Muscle layer of colon (tissue), 2 donors: ENCODE measurements around the gene SRCIN1.
"Not testable (repeated sequence)": the region's sequence is repeated elsewhere in the genome, so short reads cannot be mapped to it uniquely, and the experiment has no call there.

Experiments
- H3K27ac ChIP-seq: one replicate; pipeline ENCODE4 v1.7.0; 2013; ENCODE audit warnings: low read depth, mild to moderate bottlenecking, low read length, moderate library complexity
- H3K27me3 ChIP-seq, 2 donors: one replicate each; pipeline ENCODE4 v1.7.0; 2013; ENCODE audit warnings: low read length in 2 of 2, mild to moderate bottlenecking in 2 of 2; ENCODE audit not compliant: insufficient read depth in 2 of 2, control insufficient read depth in 1 of 2
- H3K36me3 ChIP-seq: one replicate; pipeline ENCODE4 v1.7.0; 2013; ENCODE audit warnings: mild to moderate bottlenecking, low read length; ENCODE audit not compliant: insufficient read depth
- H3K4me1 ChIP-seq: one replicate; pipeline ENCODE4 v1.7.0; 2013; ENCODE audit warnings: mild to moderate bottlenecking, low read length; ENCODE audit not compliant: insufficient read depth
- H3K4me3 ChIP-seq, 2 donors: one replicate each; pipeline ENCODE4 v1.7.0; 2013; ENCODE audit warnings: low read length in 2 of 2, low read depth in 1 of 2, mild to moderate bottlenecking in 1 of 2, moderate library complexity in 1 of 2
- H3K9ac ChIP-seq: one replicate; pipeline ENCODE4 v1.7.0; 2013; ENCODE audit warnings: low read length
- H3K9me3 ChIP-seq: one replicate; pipeline ENCODE4 v1.7.0; 2013; ENCODE audit warnings: mild to moderate bottlenecking, low read length
- donor health status: abdominal sarcoma.
- donor health status: Adenocarcinoma of cecum.

SRCIN1 gene

DNA sequence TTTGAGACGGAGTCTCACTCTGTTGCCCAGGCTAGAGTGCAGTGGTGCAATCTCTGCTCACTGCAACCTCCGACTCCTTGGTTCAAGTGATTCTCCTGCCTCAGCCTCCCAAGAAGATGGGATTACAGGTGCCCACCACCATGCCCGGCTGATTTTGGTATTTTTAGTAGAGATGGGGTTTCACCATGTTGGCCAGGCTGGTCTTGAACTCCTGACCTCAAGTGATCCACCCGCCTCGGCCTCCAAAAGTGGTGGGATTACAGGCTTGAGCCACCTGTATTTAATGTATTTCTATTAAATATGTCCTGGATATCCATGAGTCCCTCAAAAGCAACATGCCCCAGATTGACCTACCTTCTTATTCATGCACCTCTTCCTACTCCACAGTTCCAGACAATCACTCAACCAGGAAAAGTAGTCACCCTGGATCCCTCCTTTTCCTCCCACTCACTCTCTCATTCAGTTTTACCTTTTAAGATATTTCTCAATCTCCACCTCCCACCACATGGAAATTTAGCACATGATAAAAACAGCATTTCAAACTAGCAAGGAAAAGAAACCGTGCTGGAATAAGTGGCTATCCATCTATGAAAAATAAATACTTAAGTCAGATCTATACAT lies 21.0 kb upstream of the SRCIN1 start:
- H3K9ac ChIP-seq, H3K36me3 ChIP-seq, H3K27me3 ChIP-seq, H3K4me1 ChIP-seq, H3K9me3 ChIP-seq, H3K4me3 ChIP-seq, H3K27ac ChIP-seq: not testable (repeated sequence)

GRCh38 chr17:38625482-38625881 lies 19.7 kb upstream of the SRCIN1 start:
- no peaks in the 10 kb centered on the region for H3K9me3 ChIP-seq
- no peaks in the 10 kb centered on the region for H3K36me3 ChIP-seq
- H3K9ac ChIP-seq = no peak overlapping the region
- H3K4me3 ChIP-seq = no peak overlapping the region
- no peak overlapping the region for H3K27ac ChIP-seq
- no peaks in the 10 kb centered on the region for H3K4me1 ChIP-seq
- no peaks in the 10 kb centered on the region for H3K27me3 ChIP-seq

- not testable (repeated sequence) for H3K36me3 ChIP-seq, H3K27ac ChIP-seq, H3K27me3 ChIP-seq, H3K4me3 ChIP-seq, H3K9ac ChIP-seq, H3K4me1 ChIP-seq, H3K9me3 ChIP-seq
Measured at GRCh38 chr17:38624782-38625355, 19.1 kb upstream of the SRCIN1 start.

- no peaks in the 10 kb centered on the region for H3K9me3 ChIP-seq
- H3K4me1 ChIP-seq = no peaks in the 10 kb centered on the region
- H3K27ac ChIP-seq = no peak overlapping the region
- no peaks in the 10 kb centered on the region for H3K27me3 ChIP-seq
- no peak overlapping the region for H3K4me3 ChIP-seq
- no peak overlapping the region for H3K9ac ChIP-seq
- H3K36me3 ChIP-seq = no peaks in the 10 kb centered on the region
Measured at GRCh38 chr17:38621538-38621937, 15.8 kb upstream of the SRCIN1 start.

GRCh38 chr17:38620551-38621277 lies 15.0 kb upstream of the SRCIN1 start:
- Histone ChIP-seq H3K27me3 (no peaks in the 10 kb centered on the region), H3K4me3 (no peak overlapping the region), H3K36me3 (no peaks in the 10 kb centered on the region), H3K27ac (no peak overlapping the region), H3K9me3 (no peaks in the 10 kb centered on the region), H3K9ac (no peak overlapping the region), H3K4me1 (no peaks in the 10 kb centered on the region)

- H3K27me3 ChIP-seq = no peaks in the 10 kb centered on the region
- H3K9me3 ChIP-seq = no peaks in the 10 kb centered on the region
Measured at GRCh38 chr17:38619937-38620550, 14.3 kb upstream of the SRCIN1 start.

GRCh38 chr17:38619451-38619795 lies 13.7 kb upstream of the SRCIN1 start:
- Histone ChIP-seq H3K9me3 (no peaks in the 10 kb centered on the region), H3K4me3 (no peak overlapping the region), H3K27me3 (no peaks in the 10 kb centered on the region), H3K4me1 (no peaks in the 10 kb centered on the region), H3K27ac (no peak overlapping the region), H3K9ac (no peak overlapping the region), H3K36me3 (no peaks in the 10 kb centered on the region)

More at GRCh38 chr17:38619937-38620550, 14.3 kb upstream of the SRCIN1 start:
- Histone ChIP-seq H3K4me3 (no peak overlapping the region), H3K36me3 (no peaks in the 10 kb centered on the region), H3K27ac (no peak overlapping the region), H3K4me1 (no peaks in the 10 kb centered on the region), H3K9ac (no peak overlapping the region)

DNA sequence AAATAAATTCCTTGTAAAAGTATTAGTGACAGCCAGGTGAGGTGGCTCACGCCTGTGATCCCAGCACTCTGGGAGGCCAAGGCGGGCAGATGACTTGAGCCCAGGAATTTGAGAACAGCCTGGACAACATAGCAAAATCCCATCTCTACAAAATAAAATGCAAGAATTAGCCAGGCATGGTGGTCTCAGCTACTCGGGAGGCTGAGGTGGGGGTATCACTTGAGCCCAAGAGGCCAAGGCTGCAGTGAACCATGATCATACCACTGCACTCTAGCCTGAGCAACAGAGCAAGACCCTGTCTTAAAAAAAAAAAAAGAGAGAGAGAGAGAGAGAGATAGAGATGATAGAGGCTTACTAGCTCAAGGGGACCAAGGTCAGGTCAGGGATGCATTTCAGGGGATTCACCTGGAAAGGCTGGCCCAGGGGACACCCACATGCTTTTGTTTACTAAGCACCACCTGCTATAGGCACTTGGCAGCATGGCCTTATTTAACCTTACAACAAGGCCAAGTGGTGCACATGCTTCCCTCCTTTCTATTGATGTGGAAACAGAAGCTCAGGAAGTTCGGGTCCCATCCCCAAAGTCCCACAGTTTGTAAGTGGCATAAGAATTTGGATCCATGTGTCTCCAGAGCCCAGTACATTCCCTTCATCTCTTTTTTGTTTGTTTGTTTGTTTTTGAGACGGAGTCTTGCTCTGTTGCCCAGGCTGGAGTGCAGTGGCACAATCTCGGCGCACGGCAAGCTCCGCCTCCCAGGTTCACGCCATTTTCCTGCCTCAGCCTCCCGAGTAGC lies 12.4 kb upstream of the SRCIN1 start:
- Histone ChIP-seq H3K9me3 (no peaks in the 10 kb centered on the region), H3K4me1 (no peaks in the 10 kb centered on the region), H3K9ac (no peak overlapping the region), H3K27ac (no peak overlapping the region), H3K27me3 (no peaks in the 10 kb centered on the region), H3K4me3 (no peak overlapping the region), H3K36me3 (no peaks in the 10 kb centered on the region)

DNA sequence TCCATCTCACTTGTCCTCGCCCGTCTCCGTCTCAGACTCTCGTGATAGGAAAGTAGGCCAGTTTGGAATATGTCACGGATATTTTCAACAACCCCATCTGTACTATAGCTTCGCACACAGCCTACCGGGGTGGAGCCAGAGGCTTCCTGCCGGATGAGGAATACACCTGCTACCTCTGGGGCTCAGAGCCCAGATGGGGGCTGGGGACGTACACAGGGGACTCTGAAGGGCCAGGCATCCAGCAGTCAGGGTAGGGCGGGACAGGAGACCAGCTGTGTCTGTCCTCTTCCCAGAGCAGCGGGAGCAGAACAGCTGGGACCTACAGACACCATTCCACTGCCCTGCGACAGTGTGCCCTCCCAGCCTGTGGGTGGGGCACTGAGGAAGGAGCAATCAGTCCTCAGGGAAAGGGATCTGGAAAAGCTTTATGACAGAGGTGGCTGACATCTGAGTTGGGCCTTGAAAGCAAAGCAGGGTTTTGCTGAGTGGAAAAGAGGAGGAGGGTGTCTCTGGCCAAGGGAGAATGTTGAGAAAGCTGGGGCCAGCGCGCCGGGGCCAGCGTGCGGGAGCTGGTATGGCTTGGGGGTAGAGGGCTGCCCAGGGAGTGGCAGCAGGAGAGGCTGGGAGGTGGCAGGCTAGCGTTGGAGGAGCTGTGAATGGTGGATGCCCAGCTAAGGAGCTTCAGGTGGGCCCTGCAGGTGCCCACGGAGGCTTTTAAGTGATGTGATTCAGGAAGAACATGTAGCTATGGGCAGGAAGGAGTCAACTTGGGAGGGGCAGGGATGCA lies 11.5 kb upstream of the SRCIN1 start:
- Histone ChIP-seq H3K4me1 (no peaks in the 10 kb centered on the region), H3K36me3 (no peaks in the 10 kb centered on the region), H3K27ac (no peak overlapping the region), H3K4me3 (no peak overlapping the region), H3K9me3 (no peaks in the 10 kb centered on the region), H3K27me3 (peaks cover 0 to under 1% of the 10 kb centered on the region in 2 donors), H3K9ac (no peak overlapping the region)

GRCh38 chr17:38616361-38616760 lies 10.6 kb upstream of the SRCIN1 start:
- Histone ChIP-seq H3K27ac (no peak overlapping the region), H3K9me3 (peaks cover 5% of the 10 kb centered on the region), H3K36me3 (no peaks in the 10 kb centered on the region), H3K9ac (no peak overlapping the region), H3K4me3 (no peak overlapping the region), H3K27me3 (peaks cover 0 to 9% of the 10 kb centered on the region in 2 donors), H3K4me1 (no peaks in the 10 kb centered on the region)
